ENCODE data around the gene LCLAT1. TPM values are rescaled to one million over a fixed set of nuclear protein-coding genes. Genes with fewer than 3 reads are reported as not detected.

LCLAT1 gene
- total RNA-seq, 1 donor from 2014 or later: 46.2 TPM

GRCh38 chr2:30689496-30690125, 242.6 kb downstream of the LCLAT1 start:
- H3K4me3 Mint-ChIP-seq: no peak overlapping the region
- H3K9me3 Mint-ChIP-seq: no peaks in the 10 kb centered on the region
- no peaks in the 10 kb centered on the region for H3K27me3 Mint-ChIP-seq (ENCODE audit: insufficient read depth)
- no peak for DNase-seq (ENCODE audit: low spot score)
- no peaks in the 10 kb centered on the region for H3K36me3 Mint-ChIP-seq (ENCODE audit: low read depth)
- H3K4me1 Mint-ChIP-seq (ENCODE audit: low read depth): no peaks in the 10 kb centered on the region
- H3K27ac Mint-ChIP-seq: no peak overlapping the region
- intact Hi-C loops (cut with micrococcal nuclease): no loop called here

GRCh38 chr2:30690126-30690561, 243.1 kb downstream of the LCLAT1 start:
- H3K9me3 Mint-ChIP-seq: no peaks in the 10 kb centered on the region
- H3K27ac Mint-ChIP-seq: no peak overlapping the region
- no peaks in the 10 kb centered on the region for H3K27me3 Mint-ChIP-seq (ENCODE audit: insufficient read depth)
- H3K4me1 Mint-ChIP-seq (ENCODE audit: low read depth): no peaks in the 10 kb centered on the region
- intact Hi-C loops (cut with micrococcal nuclease): no loop called here
- DNase-seq (ENCODE audit: low spot score): no peak
- H3K4me3 Mint-ChIP-seq: no peak overlapping the region
- H3K36me3 Mint-ChIP-seq (ENCODE audit: low read depth): no peaks in the 10 kb centered on the region

- H3K4me1 Mint-ChIP-seq (ENCODE audit: low read depth): no peaks in the 10 kb centered on the region
- no peak for DNase-seq (ENCODE audit: low spot score)
- intact Hi-C loops (cut with micrococcal nuclease): no loop called here
- H3K9me3 Mint-ChIP-seq: no peaks in the 10 kb centered on the region
- H3K27ac Mint-ChIP-seq: no peak overlapping the region
- H3K4me3 Mint-ChIP-seq: no peak overlapping the region
- H3K27me3 Mint-ChIP-seq (ENCODE audit: insufficient read depth): no peaks in the 10 kb centered on the region
- H3K36me3 Mint-ChIP-seq (ENCODE audit: low read depth): no peaks in the 10 kb centered on the region
Measured at GRCh38 chr2:30691091-30691947, 244.3 kb downstream of the LCLAT1 start.

- H3K9me3 Mint-ChIP-seq: no peaks in the 10 kb centered on the region
- no peak for DNase-seq (ENCODE audit: low spot score)
- no peak overlapping the region for H3K27ac Mint-ChIP-seq
- intact Hi-C loops (cut with micrococcal nuclease): no loop called here
- no peaks in the 10 kb centered on the region for H3K27me3 Mint-ChIP-seq (ENCODE audit: insufficient read depth)
- H3K36me3 Mint-ChIP-seq (ENCODE audit: low read depth): no peaks in the 10 kb centered on the region
- H3K4me3 Mint-ChIP-seq: no peak overlapping the region
- no peaks in the 10 kb centered on the region for H3K4me1 Mint-ChIP-seq (ENCODE audit: low read depth)
Measured at GRCh38 chr2:30691948-30692828, 245.1 kb downstream of the LCLAT1 start.

GRCh38 chr2:30692829-30693275, 245.8 kb downstream of the LCLAT1 start:
- no peak for DNase-seq (ENCODE audit: low spot score)
- Mint-ChIP-seq H3K9me3 (no peaks in the 10 kb centered on the region), H3K4me1 (ENCODE audit: low read depth) (no peaks in the 10 kb centered on the region), H3K27me3 (ENCODE audit: insufficient read depth) (no peaks in the 10 kb centered on the region), H3K27ac (no peak overlapping the region), H3K36me3 (ENCODE audit: low read depth) (no peaks in the 10 kb centered on the region), H3K4me3 (no peak overlapping the region)
- intact Hi-C loops (cut with micrococcal nuclease): no loop called here

Other genes with a start within 250 kb of the LCLAT1 start
- 306 and 313 TPM in 2 replicates for gene LBH, start 215.7 kb upstream of the LCLAT1 start, total RNA-seq

All from activated T-helper 1 cell treated with anti-CD3 and anti-CD28 coated beads, Interleukin-12 subunit alpha, Interleukin-12 subunit beta, Interleukin-2, Interleukin-4 antibody, amounts not matched to agents 30 ng/mL and 10 ng/mL and 1 ng/mL, durations not matched to agents 14 hours and 24 hours and 36 hours (primary cell).